Transverse colon (tissue), 3 donors: Measurements from ENCODE around the gene CLDN5.

Experiments used
- POLR2A ChIP-seq: fragments of 450-650 bp; IDR thresholded peaks from one replicate; pipeline ENCODE4 v1.6.1; 2016; ENCODE audit warnings: antibody characterized with exemption, mild to moderate bottlenecking, moderate library complexity
- POLR2AphosphoS5 ChIP-seq, 3 donors: sonication (generic); formaldehyde crosslinking; IDR thresholded peaks; one replicate each; pipeline ENCODE4 v1.6.1; 2016; ENCODE audit warnings: antibody characterized with exemption in 3 of 3

DNA sequence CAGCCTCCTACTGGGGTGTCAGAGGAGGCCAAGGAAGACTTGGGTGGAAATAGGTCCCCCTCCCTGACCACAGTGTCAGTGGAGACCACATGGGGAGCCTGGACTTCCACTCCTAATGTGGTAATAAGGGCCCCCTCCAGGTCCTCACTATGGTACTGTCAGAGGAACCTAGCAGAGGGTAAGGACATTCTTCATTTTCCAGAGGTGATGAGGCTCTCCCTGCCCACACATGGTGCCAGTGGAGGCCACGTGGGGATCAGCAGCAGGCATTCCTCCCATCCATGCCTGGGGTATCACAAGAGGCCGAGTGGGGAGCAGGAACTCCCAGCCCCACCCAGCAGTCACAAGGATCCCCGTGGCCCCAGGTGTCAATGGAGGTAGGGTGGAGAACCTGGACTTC is 6.5 kb upstream of the CLDN5 start:
- no peak for TF ChIP-seq POLR2AphosphoS5 (IDR thresholded peaks at IDR 0.05)
- no peak for TF ChIP-seq POLR2A
